Neuron (in vitro differentiated cells): Measurements from ENCODE around the gene MORN5.
A peak's percentile ranks its signal among the peaks of the same experiment; 100 is the strongest.

Experiments
- H2AFZ ChIP-seq: one replicate; pipeline ENCODE4 v1.6.1; 2013; ENCODE audit warnings: low read depth, mild to moderate bottlenecking, inconsistent platforms, low read length, moderate library complexity
- H3K27me3 ChIP-seq: one replicate; pipeline ENCODE4 v1.6.1; 2013; ENCODE audit warnings: low read length; ENCODE audit not compliant: insufficient read depth
- H3K36me3 ChIP-seq: one replicate; pipeline ENCODE4 v1.6.1; 2013; ENCODE audit warnings: low read length; ENCODE audit not compliant: insufficient read depth
- H3K4me1 ChIP-seq: one replicate; pipeline ENCODE4 v1.6.1; 2013; ENCODE audit warnings: low read length; ENCODE audit not compliant: insufficient read depth
- H3K4me3 ChIP-seq: 2 replicates; pipeline ENCODE4 v1.5.1; 2013; ENCODE audit warnings: mild to moderate bottlenecking, low read length, moderate library complexity
- H3K9me3 ChIP-seq: one replicate; pipeline ENCODE4 v1.6.1; 2013; ENCODE audit warnings: low read length

MORN5 gene

DNA sequence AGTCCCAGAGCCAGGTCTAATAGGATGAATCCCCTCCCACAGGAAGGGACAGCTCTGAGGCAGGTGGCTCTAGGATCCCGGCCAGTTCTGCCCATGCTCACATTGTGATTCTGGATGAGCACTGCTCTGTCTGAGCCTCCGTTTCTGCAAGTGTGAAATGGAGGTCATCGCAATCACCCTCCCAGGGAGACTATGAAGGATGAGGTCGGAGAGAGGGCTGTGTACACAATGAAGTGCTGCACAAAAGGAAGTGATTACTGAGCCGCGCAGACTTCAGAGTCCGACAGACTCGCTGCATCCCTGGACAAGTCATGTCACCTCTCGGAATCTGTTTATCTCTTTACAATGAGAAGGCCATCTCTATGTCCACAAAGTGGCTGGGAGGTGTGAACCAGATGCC is 47.4 kb downstream of the MORN5 start:
- Histone ChIP-seq H2AFZ (no peak overlapping the region), H3K4me3 (no peak overlapping the region), H3K36me3 (no peaks in the 10 kb centered on the region), H3K27me3 (peaks cover 49% of the 10 kb centered on the region), H3K4me1 (peaks cover 15% of the 10 kb centered on the region), H3K9me3 (no peaks in the 10 kb centered on the region)

DNA sequence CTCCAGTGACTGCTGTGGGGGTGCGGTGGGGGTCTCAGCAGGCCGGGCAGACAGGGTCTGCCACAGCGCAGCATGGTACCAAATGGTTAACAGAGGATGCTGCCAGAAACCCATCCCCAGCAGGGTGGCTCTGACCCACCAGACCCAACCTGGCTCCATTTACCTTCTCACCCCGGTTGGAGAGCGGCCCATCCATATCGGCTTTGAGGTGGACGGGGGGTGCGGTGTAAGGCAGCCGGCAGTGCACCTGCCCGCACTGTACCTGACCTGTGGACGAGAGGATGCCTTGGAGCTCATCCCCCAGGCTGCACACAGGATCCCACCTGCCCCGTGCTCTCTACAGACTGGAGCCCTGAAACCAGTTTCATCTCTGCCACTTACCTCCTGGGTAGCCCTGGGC is 49.7 kb downstream of the MORN5 start:
- Histone ChIP-seq H3K4me1 (peaks cover 10% of the 10 kb centered on the region), H2AFZ (no peak overlapping the region), H3K4me3 (no peak overlapping the region), H3K36me3 (no peaks in the 10 kb centered on the region), H3K27me3 (peaks cover 61% of the 10 kb centered on the region), H3K9me3 (no peaks in the 10 kb centered on the region)

DNA sequence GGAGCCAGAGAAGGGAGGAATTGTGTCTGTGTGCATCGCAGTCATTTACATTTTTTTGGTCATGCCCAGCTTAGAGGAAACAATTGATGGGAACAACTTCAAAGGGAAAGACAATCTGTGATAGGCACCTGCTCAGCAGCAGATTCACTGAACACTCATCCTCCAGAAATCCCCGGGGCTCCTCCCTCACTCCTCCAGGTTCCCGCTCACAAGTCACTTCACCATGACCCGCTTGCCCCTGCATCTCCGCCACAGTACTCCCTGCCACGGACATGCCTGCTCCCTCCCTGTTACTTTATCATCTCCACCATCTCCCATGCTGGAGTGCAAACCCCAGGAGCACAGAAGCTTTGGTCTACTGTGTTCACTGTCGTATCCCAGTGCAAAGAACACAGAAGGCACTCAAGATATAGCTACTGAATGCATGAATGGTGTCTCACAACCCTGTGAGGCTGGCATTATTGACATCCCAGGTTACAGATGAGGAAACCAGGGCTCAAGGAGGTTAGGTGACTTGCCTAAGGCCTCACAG is 52.8 kb downstream of the MORN5 start:
- no peak overlapping the region for H2AFZ ChIP-seq
- H3K9me3 ChIP-seq, result no peaks in the 10 kb centered on the region
- no peak overlapping the region for H3K4me3 ChIP-seq
- H3K4me1 ChIP-seq, result peaks cover 4% of the 10 kb centered on the region
- peaks cover 86% of the 10 kb centered on the region for H3K27me3 ChIP-seq
- no peaks in the 10 kb centered on the region for H3K36me3 ChIP-seq

DNA sequence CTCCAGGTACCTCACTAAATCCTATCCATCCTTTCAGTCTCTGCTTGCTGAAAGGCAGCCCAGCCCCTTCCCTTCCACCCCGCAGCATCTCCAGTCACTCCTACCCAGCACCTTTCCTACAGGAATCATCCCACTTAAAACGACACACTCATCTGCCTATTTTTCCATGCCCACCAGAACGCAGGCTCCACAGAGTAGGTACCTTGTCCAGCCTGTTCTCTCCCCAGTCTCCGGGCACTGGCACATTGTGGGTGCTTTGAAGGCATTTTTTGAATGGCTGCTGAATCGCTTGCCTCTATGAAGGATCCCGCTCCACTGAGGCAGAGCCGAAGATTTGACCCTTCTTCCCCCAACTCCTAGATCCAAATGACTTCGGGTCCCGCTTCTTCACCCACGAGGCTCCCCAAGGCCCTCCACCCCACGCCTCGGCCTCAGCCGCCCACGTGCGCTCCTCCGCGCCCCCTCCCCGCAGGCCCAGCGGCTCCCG is 53.4 kb downstream of the MORN5 start:
- Histone ChIP-seq H3K36me3 (no peaks in the 10 kb centered on the region), H3K9me3 (no peaks in the 10 kb centered on the region), H3K4me1 (no peaks in the 10 kb centered on the region), H3K27me3 (peaks cover 88% of the 10 kb centered on the region), H2AFZ (no peak overlapping the region), H3K4me3 (no peak overlapping the region)

DNA sequence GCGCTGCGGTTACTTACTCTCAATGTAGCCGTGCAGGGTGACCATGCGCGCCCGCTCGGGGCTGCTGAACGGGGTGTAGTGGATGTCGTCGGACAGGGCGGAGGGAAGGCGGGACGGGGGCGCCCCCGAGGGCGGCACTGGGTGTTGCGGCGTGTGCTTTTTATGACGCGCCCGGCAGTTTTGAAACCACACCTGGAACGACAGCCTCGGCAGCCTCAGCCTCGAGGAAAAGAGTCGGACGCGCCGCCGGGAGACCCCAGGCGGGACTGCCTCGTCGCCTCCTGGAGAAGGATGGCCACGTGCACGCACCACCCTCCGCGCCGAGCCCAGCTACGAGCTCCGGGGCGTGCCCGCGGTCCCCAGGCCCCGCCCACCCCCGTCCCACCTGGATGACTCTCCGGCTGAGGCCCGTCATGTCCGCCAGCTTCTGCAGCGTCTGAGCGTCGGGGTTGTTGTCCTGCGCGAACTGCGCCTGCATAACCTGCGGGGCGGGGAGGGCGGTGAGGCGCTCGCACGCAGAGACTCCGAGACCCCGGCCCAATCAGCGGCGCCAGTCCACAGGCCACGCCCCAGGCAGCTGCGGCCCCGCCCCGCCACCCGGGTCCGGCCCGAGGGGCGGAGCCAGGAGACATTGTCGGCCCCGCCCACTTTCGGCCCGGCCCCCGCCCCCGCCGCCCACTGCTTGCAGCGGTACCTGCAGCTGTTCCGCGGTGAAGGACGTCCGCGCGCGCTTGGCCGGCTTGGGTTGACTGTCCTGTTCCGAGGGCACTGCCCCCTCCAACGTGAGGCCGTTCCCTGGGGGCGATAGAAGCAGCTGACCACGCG is 54.1 kb downstream of the MORN5 start:
- Histone ChIP-seq H3K27me3 (peaks cover 91% of the 10 kb centered on the region), H3K36me3 (no peaks in the 10 kb centered on the region)

DNA sequence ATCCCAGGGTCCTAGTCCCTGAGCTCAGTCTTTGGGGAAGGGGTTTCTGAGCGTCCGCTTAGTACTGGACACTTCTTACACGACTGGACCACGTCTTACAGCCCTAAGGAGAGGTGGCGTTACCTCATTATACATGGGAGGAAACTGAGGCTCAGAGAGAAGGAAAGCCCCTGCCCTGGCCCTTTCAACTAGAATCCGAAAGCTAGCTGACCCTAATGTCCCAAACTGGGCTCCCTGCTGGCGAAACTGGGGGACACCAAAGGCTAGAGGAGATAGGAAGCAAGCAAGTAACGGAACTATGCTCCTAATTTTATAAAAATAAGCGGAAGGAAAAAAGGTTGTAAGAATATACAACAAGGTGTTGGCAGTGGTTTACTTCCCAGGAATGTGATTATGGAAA is 54.8 kb downstream of the MORN5 start:
- no peak overlapping the region for H3K4me3 ChIP-seq

More for the DNA sequence above, 54.1 kb downstream of the MORN5 start:
- Histone ChIP-seq H3K9me3 (no peaks in the 10 kb centered on the region), H3K4me1 (no peaks in the 10 kb centered on the region), H3K4me3 (peak overlapping the region; percentile 19), H2AFZ (no peak overlapping the region)

DNA sequence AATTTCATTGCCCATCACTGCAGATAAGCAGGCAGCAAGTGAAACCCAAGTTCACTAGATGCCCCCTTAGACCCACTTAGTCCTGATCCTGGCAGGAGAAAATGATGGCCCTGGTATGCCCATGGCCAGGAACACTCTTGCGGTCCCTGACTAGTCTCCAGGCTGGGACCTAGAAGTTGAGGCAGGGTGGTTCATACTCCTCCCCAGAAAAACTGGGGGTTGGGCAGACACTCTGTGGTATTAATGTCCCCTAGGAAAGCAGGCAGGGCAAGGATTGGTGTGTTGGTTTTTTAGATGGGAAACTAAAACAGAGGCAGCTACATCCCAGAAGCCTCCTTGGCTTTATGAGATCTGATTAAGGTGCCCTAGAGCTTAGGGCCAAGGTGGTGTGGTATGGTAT is 56.0 kb downstream of the MORN5 start:
- Histone ChIP-seq H3K4me1 (peaks cover 3% of the 10 kb centered on the region), H3K27me3 (peaks cover 96% of the 10 kb centered on the region), H3K36me3 (no peaks in the 10 kb centered on the region), H3K9me3 (no peaks in the 10 kb centered on the region), H3K4me3 (no peak overlapping the region), H2AFZ (no peak overlapping the region)

More for the DNA sequence above, 54.8 kb downstream of the MORN5 start:
- peaks cover 91% of the 10 kb centered on the region for H3K27me3 ChIP-seq
- H3K9me3 ChIP-seq, result no peaks in the 10 kb centered on the region
- no peaks in the 10 kb centered on the region for H3K36me3 ChIP-seq
- peaks cover 3% of the 10 kb centered on the region for H3K4me1 ChIP-seq
- H2AFZ ChIP-seq, result no peak overlapping the region

DNA sequence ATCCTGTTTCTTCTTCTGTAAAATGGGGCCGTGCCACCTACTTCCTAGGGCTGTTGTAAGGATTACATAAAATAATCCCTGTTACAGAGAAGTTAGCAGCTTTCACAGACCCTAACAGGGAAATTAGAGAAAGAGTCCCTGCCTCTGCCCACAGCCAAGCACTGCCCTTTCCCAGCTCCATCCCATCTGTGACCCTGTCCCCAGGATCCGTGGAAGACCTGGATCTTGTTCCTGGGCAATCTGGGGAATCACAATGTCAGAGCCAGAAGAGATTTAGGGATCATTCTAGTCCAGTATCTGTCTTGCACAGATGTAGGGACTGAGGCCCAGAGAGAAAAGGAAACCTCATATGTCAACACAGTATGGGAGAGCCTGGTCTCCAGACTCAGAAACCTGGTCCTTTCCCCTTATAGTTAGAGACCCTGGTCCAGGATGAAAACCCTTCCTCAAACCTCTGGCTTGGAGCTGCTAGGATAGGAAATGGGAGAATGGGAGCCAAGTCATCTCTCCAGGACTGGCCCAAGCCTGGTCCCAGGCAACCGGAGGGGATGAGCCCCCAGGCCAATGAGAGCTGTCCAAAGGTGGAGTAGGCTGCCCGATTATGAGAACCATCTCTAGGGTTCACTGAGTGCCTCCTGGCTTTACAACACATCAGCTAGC is 56.6 kb downstream of the MORN5 start:
- no peaks in the 10 kb centered on the region for H3K9me3 ChIP-seq
- peaks cover 4% of the 10 kb centered on the region for H3K4me1 ChIP-seq
- no peak overlapping the region for H3K4me3 ChIP-seq
- no peaks in the 10 kb centered on the region for H3K36me3 ChIP-seq
- no peak overlapping the region for H2AFZ ChIP-seq
- peaks cover 97% of the 10 kb centered on the region for H3K27me3 ChIP-seq

DNA sequence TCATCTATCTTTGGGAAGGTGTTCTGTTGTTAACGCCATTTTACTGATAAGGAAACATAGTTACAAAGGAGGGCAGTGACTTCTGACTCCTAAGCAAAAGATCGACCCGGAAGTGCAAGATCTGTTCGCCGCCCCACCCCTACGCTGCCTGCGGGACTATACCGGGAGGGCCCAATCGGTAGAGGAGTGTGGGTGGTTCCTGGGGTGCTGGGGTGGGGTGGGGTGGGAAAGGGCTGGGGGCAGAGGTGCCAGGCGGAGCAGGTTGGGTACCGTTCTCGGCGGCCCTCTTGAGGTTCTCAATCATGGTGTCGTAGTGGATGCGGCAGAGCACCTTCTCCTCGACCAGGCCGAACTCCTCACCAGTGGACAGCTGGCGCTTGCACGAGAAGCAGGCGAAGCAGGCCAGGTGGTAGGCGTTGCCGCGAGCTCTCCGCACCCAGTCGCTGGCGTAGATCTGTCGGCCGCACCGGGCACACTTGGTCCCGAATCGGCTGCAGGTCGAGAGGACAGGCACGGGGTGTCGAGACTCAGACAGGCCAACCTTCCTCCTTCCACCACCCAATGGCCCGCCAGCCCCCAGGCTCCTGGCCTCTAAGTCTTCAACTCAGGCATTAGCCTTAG is 57.2 kb downstream of the MORN5 start:
- Histone ChIP-seq H3K4me3 (no peak overlapping the region), H3K9me3 (no peaks in the 10 kb centered on the region), H2AFZ (no peak overlapping the region), H3K27me3 (peaks cover 97% of the 10 kb centered on the region), H3K36me3 (no peaks in the 10 kb centered on the region), H3K4me1 (peaks cover 7% of the 10 kb centered on the region)

DNA sequence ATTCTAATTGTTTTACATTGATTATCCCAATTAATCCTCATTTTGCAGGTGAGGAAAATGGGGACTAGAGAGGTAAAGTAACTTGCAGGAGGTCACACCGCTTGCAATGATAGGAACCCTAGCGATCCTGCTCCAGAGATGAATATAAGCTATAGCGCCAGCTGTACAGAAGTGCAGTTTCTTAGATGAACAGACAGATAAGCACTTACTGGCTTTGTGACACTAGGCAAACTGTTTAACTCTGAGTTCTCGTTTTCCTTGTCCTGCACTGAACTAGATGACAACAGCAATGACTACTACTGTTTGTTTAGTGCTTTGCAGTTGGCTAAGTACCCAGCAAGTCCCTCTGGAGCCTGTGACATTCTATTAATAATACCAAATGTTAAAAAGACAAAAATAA is 57.9 kb downstream of the MORN5 start:
- H3K4me3 ChIP-seq, result no peak overlapping the region

DNA sequence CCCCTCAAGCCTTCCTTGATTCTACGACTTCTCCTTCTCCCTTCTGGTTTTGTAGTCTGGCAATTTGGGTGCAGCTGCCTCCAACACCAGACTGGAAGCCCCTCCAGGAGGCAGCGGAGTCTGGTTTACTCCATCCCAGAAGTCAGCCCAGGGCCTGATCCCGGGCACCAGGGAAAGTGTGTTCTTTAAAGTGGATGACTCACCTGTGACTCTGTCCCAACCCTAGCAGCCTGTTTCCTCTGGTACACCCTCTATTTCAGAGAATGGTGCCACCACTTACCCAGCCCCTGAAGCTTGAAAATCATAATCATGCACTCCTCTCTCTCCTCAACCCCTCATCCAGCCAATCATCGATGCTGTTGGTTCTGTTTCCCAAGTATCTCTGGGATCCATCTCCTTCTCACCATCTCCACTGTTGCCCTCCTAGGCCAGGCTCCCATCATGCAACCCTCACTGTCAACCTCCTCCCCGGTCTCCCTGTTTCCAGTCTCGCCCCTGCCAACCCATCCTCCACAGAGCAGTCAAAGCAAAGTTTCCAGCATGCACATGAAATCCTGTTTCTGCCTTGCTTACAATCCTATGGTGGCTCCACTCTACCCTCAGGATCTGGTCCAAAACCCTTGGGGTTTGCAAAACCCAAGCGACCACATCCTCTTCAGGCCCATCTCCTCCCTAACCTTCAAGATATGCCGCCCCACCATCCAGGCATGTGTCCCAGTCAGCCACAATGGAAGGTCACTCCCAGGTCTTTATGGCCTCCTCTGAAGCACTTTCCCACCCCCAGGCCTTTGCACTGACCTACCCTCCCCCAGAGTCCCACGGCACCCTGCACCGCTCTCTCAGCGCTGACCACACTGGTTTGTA is 58.6 kb downstream of the MORN5 start:
- Histone ChIP-seq H3K4me1 (peaks cover 7% of the 10 kb centered on the region), H3K4me3 (no peak overlapping the region), H3K36me3 (no peaks in the 10 kb centered on the region), H3K9me3 (no peaks in the 10 kb centered on the region), H3K27me3 (peaks cover 97% of the 10 kb centered on the region), H2AFZ (no peak overlapping the region)

More for the DNA sequence above, 57.9 kb downstream of the MORN5 start:
- H3K4me1 ChIP-seq, result peaks cover 7% of the 10 kb centered on the region
- H3K27me3 ChIP-seq, result peaks cover 97% of the 10 kb centered on the region
- no peaks in the 10 kb centered on the region for H3K9me3 ChIP-seq
- no peak overlapping the region for H2AFZ ChIP-seq
- H3K36me3 ChIP-seq, result no peaks in the 10 kb centered on the region
